Measurements from ENCODE around the gene XPNPEP1. TPM values are rescaled to one million over a fixed set of nuclear protein-coding genes. Genes with fewer than 3 reads are reported as not detected.

The XPNPEP1 gene
- total RNA-seq, 2 donors from 2014 or later: 39.2 to 50.2 TPM

DNA sequence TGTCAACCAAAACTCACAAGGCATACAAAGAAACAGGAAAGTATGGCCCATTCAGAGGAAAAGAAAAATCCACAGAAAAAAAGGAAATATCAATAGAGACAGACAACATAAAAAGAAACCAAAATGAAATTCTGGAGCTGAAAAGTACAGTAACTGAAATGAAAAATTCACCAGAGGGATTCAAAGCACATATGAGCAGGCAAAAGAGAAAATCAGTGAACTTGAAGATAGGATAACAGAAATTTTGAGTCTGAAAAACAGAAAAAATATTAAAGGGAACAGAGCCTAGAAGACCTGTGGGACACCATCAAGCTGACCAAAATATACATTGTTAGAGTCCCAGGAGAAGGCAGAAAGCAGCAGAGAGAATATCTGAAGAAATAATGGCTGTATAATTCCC lies 60.6 kb downstream of the XPNPEP1 start:
- Mint-ChIP-seq H3K27me3 (ENCODE audit: insufficient read depth) (peaks cover under 1% of the 10 kb centered on the region), H3K4me1 (peaks cover 9% of the 10 kb centered on the region), H3K36me3 (ENCODE audit: low read depth) (peaks cover 26% of the 10 kb centered on the region), H3K9me3 (peaks cover 4% of the 10 kb centered on the region), H3K4me3 (no peak overlapping the region), H3K27ac (no peak overlapping the region)
- Histone ChIP-seq H3K9me3 (ENCODE audit: control insufficient read depth, low read length) (peaks cover 5% of the 10 kb centered on the region), H3K27me3 (ENCODE audit: control insufficient read depth, insufficient read depth, low read length, poor library complexity, severe bottlenecking) (no peaks in the 10 kb centered on the region), H3K4me3 (ENCODE audit: low read length) (no peak overlapping the region), H3K9ac (ENCODE audit: extremely low read depth, low read length, poor library complexity, severe bottlenecking) (no peak overlapping the region), H3K4me1 (ENCODE audit: control insufficient read depth, insufficient read depth, low read length) (no peaks in the 10 kb centered on the region), H3K36me3 (ENCODE audit: control insufficient read depth, insufficient read depth, low read length) (peaks cover 42% of the 10 kb centered on the region), H3K27ac (ENCODE audit: low read depth, low read length) (no peak overlapping the region)
- no peak for DNase-seq
- TF ChIP-seq CTCF (conservative IDR thresholded peaks at IDR 0.05): no peak

- Mint-ChIP-seq H3K27me3 (ENCODE audit: insufficient read depth) (peaks cover 4% of the 10 kb centered on the region), H3K4me1 (peaks cover 9% of the 10 kb centered on the region), H3K36me3 (ENCODE audit: low read depth) (peaks cover 23% of the 10 kb centered on the region), H3K9me3 (peaks cover 4% of the 10 kb centered on the region), H3K4me3 (no peak overlapping the region), H3K27ac (no peak overlapping the region)
- Histone ChIP-seq H3K4me1 (ENCODE audit: control insufficient read depth, insufficient read depth, low read length) (no peaks in the 10 kb centered on the region), H3K9me3 (ENCODE audit: control insufficient read depth, low read length) (peaks cover 5% of the 10 kb centered on the region), H3K36me3 (ENCODE audit: control insufficient read depth, insufficient read depth, low read length) (peaks cover 36% of the 10 kb centered on the region), H3K9ac (ENCODE audit: extremely low read depth, low read length, poor library complexity, severe bottlenecking) (no peak overlapping the region), H3K27ac (ENCODE audit: low read depth, low read length) (no peak overlapping the region), H3K27me3 (ENCODE audit: control insufficient read depth, insufficient read depth, low read length, poor library complexity, severe bottlenecking) (no peaks in the 10 kb centered on the region), H3K4me3 (ENCODE audit: low read length) (no peak overlapping the region)
- DNase-seq: peak; percentile 37
- 68 to 76% methylated on average over 5 to 6 of the region's 6 CpGs for WGBS, 2 experiments (ENCODE audit: insufficient coverage in 1 of 2, insufficient read length in 1 of 2)
- TF ChIP-seq CTCF (conservative IDR thresholded peaks at IDR 0.05): no peak
Measured at GRCh38 chr10:109862041-109862440, 61.3 kb downstream of the XPNPEP1 start.

DNA sequence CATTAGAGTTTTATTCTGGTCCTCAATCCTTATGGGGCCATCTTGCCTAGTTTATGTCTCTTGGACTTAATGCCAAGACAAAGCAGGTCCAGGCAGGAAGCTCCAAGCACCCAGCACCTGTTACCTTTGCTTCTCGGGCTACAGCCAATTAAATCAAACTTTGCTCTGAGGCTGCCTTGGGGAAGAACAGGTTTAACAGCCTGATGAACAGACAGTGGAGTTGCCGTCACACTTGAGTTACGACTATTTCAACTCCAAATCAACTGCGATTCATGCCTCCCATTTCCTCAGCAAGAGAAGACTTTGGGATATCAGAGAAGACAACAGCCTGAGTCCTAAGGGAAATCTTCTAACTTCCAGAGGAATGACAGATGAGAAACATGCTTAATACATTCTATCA lies 62.2 kb downstream of the XPNPEP1 start:
- no peaks in the 10 kb centered on the region for H3K27me3 ChIP-seq (ENCODE audit: control insufficient read depth, insufficient read depth, low read length, poor library complexity, severe bottlenecking)
- Mint-ChIP-seq H3K27me3 (ENCODE audit: insufficient read depth) (peaks cover 4% of the 10 kb centered on the region), H3K4me3 (no peak overlapping the region), H3K9me3 (peaks cover 4% of the 10 kb centered on the region), H3K27ac (no peak overlapping the region), H3K36me3 (ENCODE audit: low read depth) (peaks cover 23% of the 10 kb centered on the region), H3K4me1 (peaks cover 9% of the 10 kb centered on the region)
- no peaks in the 10 kb centered on the region for H3K4me1 ChIP-seq (ENCODE audit: control insufficient read depth, insufficient read depth, low read length)
- whole genome bisulfite sequencing, 2 experiments (ENCODE audit: insufficient coverage in 1 of 2, insufficient read length in 1 of 2): 95 to 100% methylated on average over 4 of the region's 4 CpGs
- peaks cover 5% of the 10 kb centered on the region for H3K9me3 ChIP-seq (ENCODE audit: control insufficient read depth, low read length)
- peak; percentile 36 for DNase-seq
- TF ChIP-seq CTCF (conservative IDR thresholded peaks at IDR 0.05): no peak
- H3K9ac ChIP-seq (ENCODE audit: extremely low read depth, low read length, poor library complexity, severe bottlenecking): no peak overlapping the region
- H3K4me3 ChIP-seq (ENCODE audit: low read length): no peak overlapping the region
- H3K27ac ChIP-seq (ENCODE audit: low read depth, low read length): no peak overlapping the region
- H3K36me3 ChIP-seq (ENCODE audit: control insufficient read depth, insufficient read depth, low read length): peaks cover 30% of the 10 kb centered on the region

Data from endodermal cell (in vitro differentiated cells).